ENCODE data around the gene KCNH8. TPM values are rescaled to one million over a fixed set of nuclear protein-coding genes. Genes with fewer than 3 reads are reported as not detected.

The KCNH8 gene
- total RNA-seq, 2 experiments from 2014 or later = not detected

GRCh38 chr3:19256313-19256712, 108.0 kb downstream of the KCNH8 start:
- ATAC-seq (no peak), DNase-seq (no peak)
- ChIA-PET CTCF (interaction anchor here (0.8 kb wide), 1 partner anchor 45 kb away, joined by 3 read pairs; no protein-coding TSS in a partner anchor), POLR2A (no interaction called here)
- H3K27me3 Mint-ChIP-seq = peaks cover 1% of the 10 kb centered on the region
- intact Hi-C loops (cut with micrococcal nuclease) = no loop called here
- TF ChIP-seq CTCF (IDR thresholded peaks at IDR 0.05) = no peak
- H3K27ac Mint-ChIP-seq = no peak overlapping the region
- H3K4me3 Mint-ChIP-seq = no peak overlapping the region
- H3K4me1 Mint-ChIP-seq (ENCODE audit: low read depth) = no peaks in the 10 kb centered on the region
- no peaks in the 10 kb centered on the region for H3K36me3 Mint-ChIP-seq (ENCODE audit: low read depth)
- no peaks in the 10 kb centered on the region for H3K9me3 Mint-ChIP-seq

- no peaks in the 10 kb centered on the region for H3K4me1 Mint-ChIP-seq (ENCODE audit: low read depth)
- ChIA-PET POLR2A (no interaction called here), CTCF (no interaction called here)
- H3K4me3 Mint-ChIP-seq = no peak overlapping the region
- H3K36me3 Mint-ChIP-seq (ENCODE audit: low read depth) = no peaks in the 10 kb centered on the region
- TF ChIP-seq CTCF (IDR thresholded peaks at IDR 0.05) = no peak
- DNase-seq (no peak), ATAC-seq (no peak)
- H3K27ac Mint-ChIP-seq = no peak overlapping the region
- no peaks in the 10 kb centered on the region for H3K27me3 Mint-ChIP-seq
- no peaks in the 10 kb centered on the region for H3K9me3 Mint-ChIP-seq
- intact Hi-C loops (cut with micrococcal nuclease) = no loop called here
These were observed 115.3 kb downstream of the KCNH8 start for GRCh38 chr3:19263606-19264005.

GRCh38 chr3:19264424-19264823, 116.1 kb downstream of the KCNH8 start:
- CTCF ChIA-PET = no interaction called here
- no peaks in the 10 kb centered on the region for H3K27me3 Mint-ChIP-seq
- no peaks in the 10 kb centered on the region for H3K36me3 Mint-ChIP-seq (ENCODE audit: low read depth)
- ATAC-seq = no peak
- no peak for TF ChIP-seq CTCF (IDR thresholded peaks at IDR 0.05)
- no peaks in the 10 kb centered on the region for H3K9me3 Mint-ChIP-seq
- POLR2A ChIA-PET = no interaction called here
- DNase-seq = no peak
- no peak overlapping the region for H3K4me3 Mint-ChIP-seq
- intact Hi-C loops (cut with micrococcal nuclease) = no loop called here
- H3K27ac Mint-ChIP-seq = no peak overlapping the region
- no peaks in the 10 kb centered on the region for H3K4me1 Mint-ChIP-seq (ENCODE audit: low read depth)

- ChIA-PET CTCF (no interaction called here), POLR2A (no interaction called here)
- Mint-ChIP-seq H3K27ac (no peak overlapping the region), H3K36me3 (ENCODE audit: low read depth) (no peaks in the 10 kb centered on the region), H3K4me1 (ENCODE audit: low read depth) (no peaks in the 10 kb centered on the region), H3K4me3 (no peak overlapping the region), H3K9me3 (no peaks in the 10 kb centered on the region), H3K27me3 (no peaks in the 10 kb centered on the region)
- intact Hi-C loops (cut with micrococcal nuclease) = no loop called here
- TF ChIP-seq CTCF (IDR thresholded peaks at IDR 0.05) = no peak
- no peak for ATAC-seq
- DNase-seq = no peak
These were observed 118.7 kb downstream of the KCNH8 start for GRCh38 chr3:19267040-19267439.

- DNase-seq (no peak), ATAC-seq (no peak)
- no peak overlapping the region for H3K4me3 Mint-ChIP-seq
- intact Hi-C loops (cut with micrococcal nuclease) = no loop called here
- no peak overlapping the region for H3K27ac Mint-ChIP-seq
- H3K27me3 Mint-ChIP-seq = no peaks in the 10 kb centered on the region
- ChIA-PET CTCF (no interaction called here), POLR2A (no interaction called here)
- no peak for TF ChIP-seq CTCF (IDR thresholded peaks at IDR 0.05)
- H3K9me3 Mint-ChIP-seq = no peaks in the 10 kb centered on the region
- H3K4me1 Mint-ChIP-seq (ENCODE audit: low read depth) = no peaks in the 10 kb centered on the region
- H3K36me3 Mint-ChIP-seq (ENCODE audit: low read depth) = no peaks in the 10 kb centered on the region
These were observed 122.2 kb downstream of the KCNH8 start for GRCh38 chr3:19270481-19270880.
